Activated CD4-positive, alpha-beta T cell treated with anti-CD3 and anti-CD28 coated beads for 36 hours (primary cell): ENCODE results near the gene CHRDL1. TPM values are rescaled to one million over a fixed set of nuclear protein-coding genes. Genes with fewer than 3 reads are reported as not detected.

ENCODE experiments used
- ATAC-seq: fragments of 200-7000 bp; cut with Tn5 transposase; one replicate; pipeline ENCODE4 v1.10.0; 2021; ENCODE audit warnings: mild to moderate bottlenecking, moderate library complexity
- CTCF ChIA-PET: fragments of 350-600 bp; sonication (Branson Sonifier 250); formaldehyde crosslinking; loops from one replicate; lab custom pipeline; 2021; ENCODE audit warnings: antibody characterized with exemption; lab: Charles Lee
- POLR2A ChIA-PET: fragments of 350-600 bp; sonication (Branson Sonifier 250); formaldehyde crosslinking; loops from one replicate; lab custom pipeline; 2021; ENCODE audit warnings: antibody characterized with exemption, inconsistent platforms; lab: Charles Lee
- DNase-seq: peaks from one replicate; pipeline ENCODE4 v3.0.0-alpha.2; 2020
- H3K27ac Mint-ChIP-seq: one replicate; pipeline ENCODE4 v1.8.0; 2021; ENCODE audit warnings: mixed read lengths
- H3K27me3 Mint-ChIP-seq: one replicate; pipeline ENCODE4 v1.8.0; 2021; ENCODE audit warnings: mixed read lengths
- H3K36me3 Mint-ChIP-seq: one replicate; pipeline ENCODE4 v1.8.0; 2021; ENCODE audit warnings: low read depth, mixed read lengths
- H3K4me1 Mint-ChIP-seq: one replicate; pipeline ENCODE4 v1.8.0; 2021; ENCODE audit warnings: mixed read lengths
- H3K4me3 Mint-ChIP-seq: one replicate; pipeline ENCODE4 v1.8.0; 2021; ENCODE audit warnings: mild to moderate bottlenecking, moderate library complexity, mixed read lengths
- H3K9me3 Mint-ChIP-seq: one replicate; pipeline ENCODE4 v1.8.0; 2021; ENCODE audit warnings: low read depth, mixed read lengths
- intact Hi-C, 2 experiments: fragments of 100-400 bp; cut with DNase I in 1 of 2; cut with micrococcal nuclease in 1 of 2; formaldehyde crosslinking; loops; one replicate each; pipeline versions ENCODE4 v1.14.2 to v1.15.1; 2022 to 2024; cut with DNase I, micrococcal nuclease
- total RNA-seq, 2 experiments: library from RNA; stranded (reverse); gene quantifications; one replicate each; pipeline ENCODE4 v1.2.3, GENCODE V29; 2021

Gene CHRDL1
- total RNA-seq, 2 experiments from 2014 or later = not detected

- POLR2A ChIA-PET = interaction anchor here (0.5 kb wide), 1 partner anchor 14 kb away, joined by 4 read pairs; no protein-coding TSS in a partner anchor
- H3K27ac Mint-ChIP-seq = no peak overlapping the region
- H3K4me3 Mint-ChIP-seq = no peak overlapping the region
- no peak for DNase-seq
- H3K9me3 Mint-ChIP-seq = no peaks in the 10 kb centered on the region
- H3K27me3 Mint-ChIP-seq = peaks cover 4% of the 10 kb centered on the region
- intact Hi-C loops = no loop called here
- no peaks in the 10 kb centered on the region for H3K36me3 Mint-ChIP-seq
- no peak for ATAC-seq
- CTCF ChIA-PET = no interaction called here
- H3K4me1 Mint-ChIP-seq = no peaks in the 10 kb centered on the region
Observed at GRCh38 chrX:110791071-110791470, 4.5 kb downstream of the CHRDL1 start.

DNA sequence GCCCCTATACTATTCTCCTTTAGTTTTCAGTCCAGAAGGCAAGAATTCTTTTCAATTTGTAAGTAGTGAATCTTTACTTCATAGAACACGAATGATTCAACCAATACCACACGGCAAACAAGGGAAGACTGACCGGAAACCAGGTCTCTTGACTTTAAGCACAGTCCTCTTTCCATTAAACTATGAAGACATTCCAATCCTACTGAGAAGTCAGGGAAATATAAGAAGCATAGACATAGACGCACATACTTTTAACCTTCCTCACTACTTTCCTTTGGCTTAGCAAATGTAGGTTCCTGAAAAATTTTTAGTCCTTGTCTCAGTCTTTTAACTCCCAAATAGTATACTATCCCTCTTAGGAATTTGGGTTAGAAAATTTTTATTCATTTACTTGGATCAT lies 9.1 kb downstream of the CHRDL1 start:
- DNase-seq (no peak), ATAC-seq (no peak)
- no peak overlapping the region for H3K27ac Mint-ChIP-seq
- H3K4me1 Mint-ChIP-seq = no peaks in the 10 kb centered on the region
- CTCF ChIA-PET = no interaction called here
- H3K9me3 Mint-ChIP-seq = no peaks in the 10 kb centered on the region
- intact Hi-C loops = no loop called here
- POLR2A ChIA-PET = no interaction called here
- H3K27me3 Mint-ChIP-seq = no peaks in the 10 kb centered on the region
- no peak overlapping the region for H3K4me3 Mint-ChIP-seq
- no peaks in the 10 kb centered on the region for H3K36me3 Mint-ChIP-seq

DNA sequence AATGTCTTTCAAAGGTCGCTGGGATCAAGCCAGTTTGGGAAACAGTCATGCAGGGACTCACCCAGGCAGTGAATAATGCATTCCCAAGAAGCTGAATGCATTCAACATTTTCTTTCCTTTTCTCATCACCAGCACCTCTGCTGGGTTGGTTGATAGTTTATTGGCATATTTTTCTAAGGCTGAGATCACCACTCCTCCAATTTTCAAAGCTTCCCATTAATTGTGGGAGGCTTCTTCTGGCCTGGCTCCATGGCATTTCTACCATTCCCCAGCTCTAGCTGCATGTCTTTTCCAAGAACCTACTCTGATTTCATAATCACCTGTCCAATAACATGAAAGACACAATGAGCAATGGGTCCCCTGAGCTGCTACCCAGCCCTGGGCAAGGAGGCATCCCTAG lies 35.8 kb downstream of the CHRDL1 start:
- Mint-ChIP-seq H3K4me3 (no peak overlapping the region), H3K4me1 (no peaks in the 10 kb centered on the region), H3K27ac (no peak overlapping the region), H3K36me3 (no peaks in the 10 kb centered on the region), H3K27me3 (no peaks in the 10 kb centered on the region), H3K9me3 (peaks cover 2% of the 10 kb centered on the region)
- ChIA-PET CTCF (no interaction called here), POLR2A (no interaction called here)
- intact Hi-C loops = no loop called here
- DNase-seq = no peak
- ATAC-seq = no peak

- Mint-ChIP-seq H3K4me1 (no peaks in the 10 kb centered on the region), H3K27ac (no peak overlapping the region), H3K27me3 (no peaks in the 10 kb centered on the region), H3K4me3 (no peak overlapping the region), H3K9me3 (peaks cover 2% of the 10 kb centered on the region), H3K36me3 (no peaks in the 10 kb centered on the region)
- intact Hi-C loops = no loop called here
- no peak for ATAC-seq
- no peak for DNase-seq
- ChIA-PET POLR2A (no interaction called here), CTCF (no interaction called here)
Observed at GRCh38 chrX:110758781-110759422, 36.7 kb downstream of the CHRDL1 start.

- Mint-ChIP-seq H3K4me1 (no peaks in the 10 kb centered on the region), H3K9me3 (peaks cover 2% of the 10 kb centered on the region), H3K36me3 (no peaks in the 10 kb centered on the region), H3K27ac (no peak overlapping the region), H3K4me3 (no peak overlapping the region), H3K27me3 (no peaks in the 10 kb centered on the region)
- DNase-seq (no peak), ATAC-seq (no peak)
- CTCF ChIA-PET = no interaction called here
- intact Hi-C loops = no loop called here
- POLR2A ChIA-PET = no interaction called here
Observed at GRCh38 chrX:110755611-110756010, 40.0 kb downstream of the CHRDL1 start.

GRCh38 chrX:110755061-110755460 lies 40.6 kb downstream of the CHRDL1 start:
- H3K36me3 Mint-ChIP-seq = no peaks in the 10 kb centered on the region
- CTCF ChIA-PET = no interaction called here
- DNase-seq (no peak), ATAC-seq (no peak)
- intact Hi-C loops = no loop called here
- no peak overlapping the region for H3K27ac Mint-ChIP-seq
- H3K9me3 Mint-ChIP-seq = peaks cover 2% of the 10 kb centered on the region
- POLR2A ChIA-PET = no interaction called here
- no peak overlapping the region for H3K4me3 Mint-ChIP-seq
- H3K27me3 Mint-ChIP-seq = no peaks in the 10 kb centered on the region
- H3K4me1 Mint-ChIP-seq = no peaks in the 10 kb centered on the region

DNA sequence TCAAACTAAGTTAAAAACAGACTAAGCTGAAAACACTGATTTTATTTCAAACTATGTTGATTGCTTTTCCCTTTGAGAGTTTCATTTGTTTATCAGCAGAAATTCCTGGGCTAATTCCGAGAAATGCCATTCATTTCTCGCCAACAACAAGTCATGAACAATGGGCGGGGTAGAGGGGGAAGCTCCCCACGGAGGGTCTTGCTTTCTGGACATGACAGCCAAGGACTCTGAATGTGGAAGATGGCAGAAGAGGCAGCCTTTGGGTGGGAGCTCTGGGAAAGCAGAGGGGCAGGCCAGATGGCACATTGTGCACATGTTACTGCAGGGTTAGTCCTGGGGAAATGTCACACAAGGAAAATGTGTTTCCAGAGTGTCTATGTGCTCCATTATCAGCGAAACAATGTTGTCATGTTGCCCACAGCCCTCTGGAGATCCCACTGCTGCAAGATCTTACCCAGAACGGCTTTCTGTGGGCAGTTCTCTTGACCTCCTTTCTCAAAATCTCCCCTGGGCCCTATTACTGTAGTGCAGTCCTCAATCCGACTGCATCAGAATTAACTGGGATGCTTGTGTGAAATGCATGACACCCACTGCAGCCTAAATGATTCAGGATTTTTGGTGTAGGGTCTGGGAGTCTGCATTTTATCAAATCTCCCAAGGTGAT lies 45.0 kb downstream of the CHRDL1 start:
- ChIA-PET CTCF (no interaction called here), POLR2A (no interaction called here)
- no peak overlapping the region for H3K27ac Mint-ChIP-seq
- intact Hi-C loops = no loop called here
- no peak for DNase-seq
- no peaks in the 10 kb centered on the region for H3K27me3 Mint-ChIP-seq
- H3K4me1 Mint-ChIP-seq = no peaks in the 10 kb centered on the region
- no peak overlapping the region for H3K4me3 Mint-ChIP-seq
- no peaks in the 10 kb centered on the region for H3K36me3 Mint-ChIP-seq
- no peak for ATAC-seq
- H3K9me3 Mint-ChIP-seq = no peaks in the 10 kb centered on the region

GRCh38 chrX:110748256-110748806 lies 47.3 kb downstream of the CHRDL1 start:
- Mint-ChIP-seq H3K27me3 (peaks cover 3% of the 10 kb centered on the region), H3K4me3 (no peak overlapping the region), H3K4me1 (no peaks in the 10 kb centered on the region), H3K36me3 (no peaks in the 10 kb centered on the region), H3K9me3 (no peaks in the 10 kb centered on the region), H3K27ac (no peak overlapping the region)
- ATAC-seq = no peak
- POLR2A ChIA-PET = no interaction called here
- DNase-seq = no peak
- CTCF ChIA-PET = no interaction called here
- intact Hi-C loops = no loop called here

DNA sequence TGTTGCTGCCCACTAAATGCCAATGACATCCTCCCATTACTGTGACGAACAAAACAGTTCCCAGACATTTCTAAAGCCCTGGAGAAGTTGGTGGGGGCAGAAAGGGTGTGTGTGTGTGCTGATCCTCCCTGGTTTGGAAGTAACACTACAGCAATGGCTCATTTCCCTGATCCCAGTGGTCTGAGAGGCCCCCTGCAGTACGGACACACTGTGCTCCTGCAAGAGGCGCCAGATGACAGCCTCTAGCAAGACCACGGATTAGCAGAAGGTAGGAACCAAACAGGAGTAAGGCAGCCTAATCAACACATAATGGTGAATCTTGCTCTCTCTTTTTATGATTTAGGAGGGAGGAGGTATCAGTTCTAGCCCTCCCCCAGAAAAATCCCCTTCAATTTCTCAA lies 49.6 kb downstream of the CHRDL1 start:
- H3K36me3 Mint-ChIP-seq = no peaks in the 10 kb centered on the region
- H3K9me3 Mint-ChIP-seq = no peaks in the 10 kb centered on the region
- H3K4me1 Mint-ChIP-seq = no peaks in the 10 kb centered on the region
- H3K4me3 Mint-ChIP-seq = no peak overlapping the region
- ATAC-seq (no peak), DNase-seq (no peak)
- CTCF ChIA-PET = no interaction called here
- POLR2A ChIA-PET = no interaction called here
- H3K27me3 Mint-ChIP-seq = peaks cover 3% of the 10 kb centered on the region
- no peak overlapping the region for H3K27ac Mint-ChIP-seq
- intact Hi-C loops = no loop called here

DNA sequence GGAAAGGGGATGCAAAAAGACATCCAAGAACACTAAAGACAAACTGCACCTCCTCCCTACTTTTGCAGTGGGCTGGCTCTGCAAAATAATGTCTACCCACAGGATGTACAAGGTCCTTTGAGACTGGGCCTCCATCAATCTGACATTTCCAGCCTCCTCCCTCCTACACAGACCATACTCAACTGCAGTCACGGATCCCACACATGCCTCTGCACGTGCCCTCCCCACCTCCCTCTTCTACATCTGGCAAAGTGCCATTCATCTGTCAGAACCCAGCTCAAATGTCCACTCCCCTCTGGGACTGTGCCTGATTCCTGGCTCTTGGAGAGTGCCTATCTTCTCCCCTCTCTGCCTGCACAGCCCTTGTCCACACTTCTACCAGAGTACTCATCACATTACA lies 50.3 kb downstream of the CHRDL1 start:
- ChIA-PET POLR2A (no interaction called here), CTCF (no interaction called here)
- no peak overlapping the region for H3K4me3 Mint-ChIP-seq
- intact Hi-C loops = no loop called here
- no peaks in the 10 kb centered on the region for H3K36me3 Mint-ChIP-seq
- ATAC-seq (no peak), DNase-seq (no peak)
- H3K9me3 Mint-ChIP-seq = no peaks in the 10 kb centered on the region
- H3K4me1 Mint-ChIP-seq = no peaks in the 10 kb centered on the region
- no peak overlapping the region for H3K27ac Mint-ChIP-seq
- H3K27me3 Mint-ChIP-seq = peaks cover 3% of the 10 kb centered on the region

GRCh38 chrX:110743679-110744340 lies 51.8 kb downstream of the CHRDL1 start:
- intact Hi-C loops = no loop called here
- no peaks in the 10 kb centered on the region for H3K9me3 Mint-ChIP-seq
- no peaks in the 10 kb centered on the region for H3K36me3 Mint-ChIP-seq
- H3K4me1 Mint-ChIP-seq = no peaks in the 10 kb centered on the region
- CTCF ChIA-PET = no interaction called here
- no peak overlapping the region for H3K27ac Mint-ChIP-seq
- H3K27me3 Mint-ChIP-seq = peaks cover 3% of the 10 kb centered on the region
- no peak overlapping the region for H3K4me3 Mint-ChIP-seq
- DNase-seq = peak; percentile 3
- POLR2A ChIA-PET = no interaction called here
- no peak for ATAC-seq
